MM.1S (cell line): Measurements from ENCODE around the gene ADGRV1.
A peak's percentile ranks its signal among the peaks of the same experiment; 100 is the strongest.

Experiments used
- DNase-seq: peaks from one replicate; pipeline ENCODE4 v3.0.0-alpha.2; 2015
- H2AFZ ChIP-seq: fragments of 300-600 bp; sonication (generic); 2 replicates; pipeline ENCODE4 v1.6.0; 2016; ENCODE audit warnings: antibody characterized with exemption, low read length
- H3F3A ChIP-seq: fragments of 300-600 bp; sonication (generic); 2 replicates; pipeline ENCODE4 v1.6.1; 2016; ENCODE audit warnings: mild to moderate bottlenecking, antibody characterized with exemption, low read length, moderate library complexity, mixed read lengths; ENCODE audit not compliant: insufficient read depth
- H3K27ac ChIP-seq: fragments of 300-600 bp; sonication (generic); 2 replicates; pipeline ENCODE4 v1.5.1; 2016; ENCODE audit warnings: mild to moderate bottlenecking, low read length
- H3K27me3 ChIP-seq: fragments of 300-600 bp; sonication (generic); replicated peaks from 2 replicates; pipeline ENCODE4 v1.6.0; 2016; ENCODE audit warnings: low read length; ENCODE audit not compliant: insufficient read depth
- H3K36me3 ChIP-seq: fragments of 300-600 bp; sonication (generic); replicated peaks from 2 replicates; pipeline ENCODE4 v1.6.1; 2016; ENCODE audit warnings: mild to moderate bottlenecking, low read length, mixed read lengths; ENCODE audit not compliant: insufficient read depth
- H3K4me1 ChIP-seq: fragments of 300-600 bp; sonication (generic); 2 replicates; pipeline ENCODE4 v1.6.1; 2016; ENCODE audit warnings: low read length, mixed read lengths
- H3K4me2 ChIP-seq: fragments of 300-600 bp; sonication (generic); 2 replicates; pipeline ENCODE4 v1.6.0; 2016; ENCODE audit warnings: low read depth, low read length
- H3K4me3 ChIP-seq: fragments of 300-600 bp; sonication (generic); 2 replicates; pipeline ENCODE4 v1.5.1; 2016; ENCODE audit warnings: low read length, mixed read lengths
- H3K79me2 ChIP-seq: fragments of 300-600 bp; sonication (generic); 2 replicates; pipeline ENCODE4 v1.6.1; 2016; ENCODE audit warnings: mixed run types, low read length, mixed read lengths
- H3K9ac ChIP-seq: fragments of 300-600 bp; sonication (generic); 2 replicates; pipeline ENCODE4 v1.6.1; 2016; ENCODE audit warnings: low read length, mixed read lengths
- H3K9me2 ChIP-seq: fragments of 300-600 bp; sonication (generic); replicated peaks from 2 replicates; pipeline ENCODE4 v1.6.1; 2016; ENCODE audit warnings: mild to moderate bottlenecking, low read length, mixed read lengths; ENCODE audit not compliant: insufficient read depth
- H3K9me3 ChIP-seq: fragments of 300-600 bp; sonication (generic); replicated peaks from 2 replicates; pipeline ENCODE4 v1.6.1; 2016; ENCODE audit warnings: mild to moderate bottlenecking, low read length, mixed read lengths; ENCODE audit not compliant: insufficient read depth
- H4K20me1 ChIP-seq: fragments of 300-600 bp; sonication (generic); 2 replicates; pipeline ENCODE4 v1.6.1; 2016; ENCODE audit warnings: mild to moderate bottlenecking, low read length, moderate library complexity, mixed read lengths; ENCODE audit not compliant: insufficient read depth
- CTCF ChIP-seq: fragments of 300-600 bp; sonication (generic); IDR thresholded peaks from 2 replicates; pipeline ENCODE4 v1.5.1; 2016; ENCODE audit warnings: antibody characterized with exemption, low read length, mixed read lengths
- EZH2 ChIP-seq: fragments of 300-600 bp; sonication (generic); optimal IDR thresholded peaks from 2 replicates; pipeline ENCODE3; 2017; ENCODE audit warnings: low read depth, mild to moderate bottlenecking, antibody characterized with exemption, low read length, mixed read lengths
- EZH2phosphoT487 ChIP-seq: fragments of 300-600 bp; sonication (generic); IDR thresholded peaks from 2 replicates; pipeline ENCODE4 v1.6.1; 2018; ENCODE audit warnings: antibody characterized with exemption, low read length

ADGRV1 gene

GRCh38 chr5:91176288-91177016 is 617.9 kb downstream of the ADGRV1 start:
- Histone ChIP-seq H3K4me2 (peak overlapping the region; percentile 8; the same call in 1 of the 2 replicates), H3K9me2 (no peaks in the 10 kb centered on the region)
- peak; percentile 18 for DNase-seq

GRCh38 chr5:91177085-91177484 is 618.5 kb downstream of the ADGRV1 start:
- Histone ChIP-seq H3K9ac (no peak overlapping the region), H2AFZ (no peak overlapping the region), H3K27ac (no peak overlapping the region), H3F3A (no peaks in the 10 kb centered on the region), H3K27me3 (no peaks in the 10 kb centered on the region), H3K4me2 (peak overlapping the region; percentile 8; the same call in 1 of the 2 replicates), H4K20me1 (no peaks in the 10 kb centered on the region), H3K9me3 (no peaks in the 10 kb centered on the region), H3K4me1 (peaks cover 12% of the 10 kb centered on the region), H3K4me3 (no peak overlapping the region), H3K36me3 (no peaks in the 10 kb centered on the region), H3K79me2 (no peaks in the 10 kb centered on the region), H3K9me2 (no peaks in the 10 kb centered on the region)
- DNase-seq = no peak
- TF ChIP-seq EZH2phosphoT487 = no peak
- TF ChIP-seq CTCF = no peak
- no peak for TF ChIP-seq EZH2

More at GRCh38 chr5:91176288-91177016, 617.9 kb downstream of the ADGRV1 start:
- peaks cover 12% of the 10 kb centered on the region for H3K4me1 ChIP-seq
- no peak overlapping the region for H3K27ac ChIP-seq
- H2AFZ ChIP-seq = 0 out of 2 replicates have a peak overlapping the region, but pooled peaks have one; percentile 6
- H3K27me3 ChIP-seq = no peaks in the 10 kb centered on the region
- no peaks in the 10 kb centered on the region for H3K9me3 ChIP-seq
- H3K79me2 ChIP-seq = no peaks in the 10 kb centered on the region
- TF ChIP-seq CTCF (no peak), EZH2 (no peak), EZH2phosphoT487 (no peak)
- H3K4me3 ChIP-seq = no peak overlapping the region
- no peaks in the 10 kb centered on the region for H3K36me3 ChIP-seq
- no peaks in the 10 kb centered on the region for H4K20me1 ChIP-seq
- H3F3A ChIP-seq = no peaks in the 10 kb centered on the region
- H3K9ac ChIP-seq = no peak overlapping the region

- H2AFZ ChIP-seq = no peak overlapping the region
- H3K4me1 ChIP-seq = peaks cover 14% of the 10 kb centered on the region
- H3K9me3 ChIP-seq = no peaks in the 10 kb centered on the region
- TF ChIP-seq EZH2phosphoT487 = no peak
- no peak overlapping the region for H3K4me3 ChIP-seq
- H3K9me2 ChIP-seq = no peaks in the 10 kb centered on the region
- H3K4me2 ChIP-seq = no peak overlapping the region
- no peaks in the 10 kb centered on the region for H3F3A ChIP-seq
- DNase-seq = no peak
- H3K9ac ChIP-seq = no peak overlapping the region
- no peaks in the 10 kb centered on the region for H3K36me3 ChIP-seq
- no peaks in the 10 kb centered on the region for H3K79me2 ChIP-seq
- no peak overlapping the region for H3K27ac ChIP-seq
- no peaks in the 10 kb centered on the region for H3K27me3 ChIP-seq
- H4K20me1 ChIP-seq = no peaks in the 10 kb centered on the region
Observed at GRCh38 chr5:91177639-91178038, 619.0 kb downstream of the ADGRV1 start.

GRCh38 chr5:91178461-91178860 is 619.9 kb downstream of the ADGRV1 start:
- TF ChIP-seq CTCF (no peak), EZH2 (no peak), EZH2phosphoT487 (no peak)
- H3K36me3 ChIP-seq = no peaks in the 10 kb centered on the region
- H3K4me3 ChIP-seq = no peak overlapping the region
- H2AFZ ChIP-seq = no peak overlapping the region
- no peak overlapping the region for H3K27ac ChIP-seq
- 0 out of 2 replicates have a peak, but pooled peaks cover under 1% of the 10 kb centered on the region for H3F3A ChIP-seq
- no peak overlapping the region for H3K9ac ChIP-seq
- DNase-seq = no peak
- no peaks in the 10 kb centered on the region for H4K20me1 ChIP-seq
- H3K4me2 ChIP-seq = no peak overlapping the region
- H3K9me3 ChIP-seq = no peaks in the 10 kb centered on the region
- no peaks in the 10 kb centered on the region for H3K79me2 ChIP-seq
- H3K4me1 ChIP-seq = peaks cover 22% of the 10 kb centered on the region
- no peaks in the 10 kb centered on the region for H3K27me3 ChIP-seq
- H3K9me2 ChIP-seq = no peaks in the 10 kb centered on the region
